ENCODE data around the gene GSTM2.
"Not testable (repeated sequence)": the region's sequence is repeated elsewhere in the genome, so short reads cannot be mapped to it uniquely, and the experiment has no call there.

The GSTM2 gene

DNA sequence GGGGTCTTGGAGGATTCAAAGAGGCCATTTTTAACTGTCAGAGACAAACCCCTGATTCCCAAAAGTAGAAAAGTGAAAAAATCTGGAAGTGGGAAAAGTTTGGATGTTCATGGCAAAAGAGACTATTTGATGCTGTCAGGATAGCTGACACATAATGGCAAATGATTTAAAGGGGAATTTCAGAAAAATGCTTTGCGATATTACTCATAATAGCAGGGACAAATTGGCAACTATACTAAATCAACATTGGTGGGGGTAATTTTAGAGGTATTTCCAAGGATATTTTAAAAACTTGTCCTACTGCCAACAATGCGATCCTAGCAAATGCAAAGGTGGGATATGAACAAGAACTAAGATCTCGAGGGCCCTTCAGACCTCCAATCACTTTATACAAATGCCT, 17.2 kb upstream of the GSTM2 start:
- no peak for DNase-seq

DNA sequence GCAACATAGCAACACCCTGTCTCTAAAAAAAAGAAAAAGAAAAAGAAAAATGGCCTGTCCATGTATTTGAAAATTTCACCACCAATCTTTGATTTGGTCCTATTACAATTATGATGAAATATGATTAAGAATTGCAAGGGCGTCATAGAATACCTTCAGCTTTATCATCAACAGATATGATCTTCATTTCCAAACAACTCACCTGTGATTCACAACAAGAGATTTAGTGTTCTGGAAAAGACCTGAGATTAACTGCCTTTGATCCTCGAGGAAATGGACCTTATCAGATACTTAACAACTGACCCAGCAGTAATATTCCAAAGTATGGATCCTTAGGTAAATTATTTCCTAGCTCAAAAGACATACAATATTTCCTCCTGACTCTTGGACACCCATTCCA, 15.5 kb upstream of the GSTM2 start:
- DNase-seq: no peak

- DNase-seq: no peak
Measured at GRCh38 chr1:109653306-109653705, 14.6 kb upstream of the GSTM2 start.

- DNase-seq: no peak
Measured at GRCh38 chr1:109654519-109654918, 13.3 kb upstream of the GSTM2 start.

- peak; percentile 81 for DNase-seq
Measured at GRCh38 chr1:109655615-109656519, 12.0 kb upstream of the GSTM2 start, which contains the start of gene GSTM4. GSTM4 (plus strand) TSS chr1:109656099; CDS start chr1:109656390, 291 bp downstream.

DNA sequence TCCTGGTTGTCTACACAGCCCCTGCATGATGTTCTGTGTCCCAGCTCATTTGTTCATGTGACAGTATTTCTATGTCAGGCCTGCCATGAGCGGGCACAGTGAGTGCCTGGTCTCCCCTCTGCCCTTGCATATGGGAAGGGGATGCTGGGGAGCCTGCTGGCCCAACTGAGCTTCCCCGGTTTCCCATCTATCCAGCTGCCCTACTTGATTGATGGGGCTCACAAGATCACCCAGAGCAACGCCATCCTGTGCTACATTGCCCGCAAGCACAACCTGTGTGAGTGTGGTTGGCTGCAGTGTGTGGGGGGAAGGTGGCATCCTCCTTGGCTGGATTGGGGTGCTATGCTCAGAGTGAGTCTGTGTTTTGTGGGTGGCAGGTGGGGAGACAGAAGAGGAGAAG, 10.5 kb upstream of the GSTM2 start:
- DNase-seq: no peak

DNA sequence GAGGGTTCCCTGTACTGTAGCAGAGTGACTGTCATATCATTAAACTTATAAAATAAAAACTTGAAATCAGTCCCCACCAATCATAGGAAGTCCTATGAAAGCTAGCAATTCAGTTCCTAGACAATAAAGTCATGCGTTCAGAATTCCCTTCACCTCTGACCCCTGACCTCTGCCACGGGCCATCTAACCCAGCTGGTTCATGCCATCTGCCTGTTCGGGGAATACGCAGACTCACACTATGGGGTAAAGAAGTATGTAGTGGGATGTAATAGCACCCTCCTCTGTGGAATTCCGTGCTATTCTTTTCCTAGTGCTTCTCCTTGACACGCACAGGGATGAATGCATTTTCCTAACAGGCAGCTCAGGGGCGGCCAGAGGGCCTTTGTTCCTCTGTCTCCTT, 9.9 kb upstream of the GSTM2 start:
- no peak for DNase-seq

DNA sequence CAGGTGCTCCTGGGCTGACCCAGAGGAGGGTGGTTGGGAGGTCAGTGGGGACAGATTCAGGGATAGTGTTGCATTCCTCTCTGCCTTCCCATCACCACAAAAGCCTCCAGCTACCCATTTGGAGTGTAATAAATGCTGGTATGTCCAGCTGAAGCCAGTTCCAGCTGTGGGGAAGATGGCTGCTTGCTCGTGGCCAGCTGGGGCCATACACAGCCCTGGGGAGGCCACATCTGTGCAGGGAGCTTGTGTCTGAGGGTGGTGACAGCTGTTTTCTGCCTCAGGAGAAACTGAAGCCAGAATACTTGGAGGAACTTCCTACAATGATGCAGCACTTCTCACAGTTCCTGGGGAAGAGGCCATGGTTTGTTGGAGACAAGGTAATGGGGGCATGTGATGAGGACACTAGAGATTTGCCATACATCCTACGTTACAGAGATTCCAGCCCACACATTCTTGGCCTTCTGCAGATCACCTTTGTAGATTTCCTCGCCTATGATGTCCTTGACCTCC, 9.3 kb upstream of the GSTM2 start:
- no peak for DNase-seq

- DNase-seq: no peak
Measured at GRCh38 chr1:109659145-109659544, 8.7 kb upstream of the GSTM2 start.

DNA sequence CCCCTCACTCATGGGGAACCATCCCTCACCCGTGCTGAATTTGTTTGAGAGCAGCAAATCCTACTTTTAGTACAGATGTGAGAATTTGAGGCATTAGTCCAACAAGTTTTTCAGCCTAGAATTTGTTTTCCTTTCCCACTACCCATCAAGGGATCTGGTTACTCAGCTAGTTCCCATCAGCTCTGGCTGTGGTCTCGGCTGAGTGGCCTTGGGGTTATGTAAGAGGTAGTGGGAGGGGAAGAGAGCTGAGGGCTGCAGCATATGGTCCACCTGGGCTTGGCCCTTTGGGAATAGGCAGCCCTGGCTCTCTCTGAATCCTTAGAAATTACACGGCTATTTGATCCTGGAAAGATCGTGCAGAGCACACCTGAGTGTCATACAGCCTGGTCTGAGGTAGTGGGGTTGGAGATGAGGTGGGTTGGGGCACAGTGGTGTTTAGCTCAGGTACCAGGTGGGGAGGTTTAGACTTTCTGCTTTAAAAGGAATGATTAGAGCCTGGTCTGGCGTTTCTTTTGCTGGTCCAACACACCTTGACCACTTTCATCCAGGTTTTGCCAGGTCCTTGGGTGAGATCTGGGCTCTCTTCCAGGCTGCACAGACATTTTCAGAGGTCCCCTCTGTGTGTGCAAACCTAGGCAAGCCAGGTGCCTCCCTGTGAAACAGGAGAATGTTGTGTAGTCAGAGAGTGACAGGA, 7.7 kb upstream of the GSTM2 start:
- DNase-seq: peak; percentile 76

DNA sequence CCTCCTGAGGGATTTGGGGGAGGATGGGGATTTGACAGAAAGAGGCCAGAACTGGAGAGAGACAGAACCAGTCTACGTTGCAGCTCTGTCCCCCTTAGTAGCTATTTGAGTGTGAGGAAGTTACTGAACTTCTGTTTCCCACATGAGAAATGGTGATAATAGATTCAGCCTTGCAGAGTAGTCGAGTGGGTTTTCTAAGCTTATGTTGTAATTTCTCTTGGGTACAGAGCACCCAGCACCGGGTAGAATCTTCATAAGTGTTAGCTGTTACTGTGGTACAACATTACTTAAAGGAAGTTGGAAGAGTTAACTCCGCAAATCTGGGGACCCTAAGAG, 7.2 kb upstream of the GSTM2 start:
- DNase-seq: not testable (repeated sequence)

DNA sequence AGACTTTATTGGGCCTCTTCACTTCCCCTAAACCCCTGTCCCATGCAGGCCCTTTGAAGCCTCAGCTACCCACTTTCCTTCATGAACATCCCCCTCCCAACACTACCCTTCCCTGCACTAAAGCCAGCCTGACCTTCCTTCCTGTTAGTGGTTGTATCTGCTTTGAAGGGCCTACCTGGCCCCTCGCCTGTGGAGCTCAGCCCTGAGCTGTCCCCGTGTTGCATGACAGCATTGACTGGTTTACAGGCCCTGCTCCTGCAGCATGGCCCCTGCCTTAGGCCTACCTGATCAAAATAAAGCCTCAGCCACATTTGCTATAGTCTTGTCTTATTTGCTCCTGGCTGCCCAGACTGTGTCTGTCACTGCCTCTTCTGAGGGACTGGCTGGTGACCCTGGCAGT, 6.5 kb upstream of the GSTM2 start:
- DNase-seq: no peak

- DNase-seq: no peak
Measured at GRCh38 chr1:109664671-109665070, 3.2 kb upstream of the GSTM2 start.

DNA sequence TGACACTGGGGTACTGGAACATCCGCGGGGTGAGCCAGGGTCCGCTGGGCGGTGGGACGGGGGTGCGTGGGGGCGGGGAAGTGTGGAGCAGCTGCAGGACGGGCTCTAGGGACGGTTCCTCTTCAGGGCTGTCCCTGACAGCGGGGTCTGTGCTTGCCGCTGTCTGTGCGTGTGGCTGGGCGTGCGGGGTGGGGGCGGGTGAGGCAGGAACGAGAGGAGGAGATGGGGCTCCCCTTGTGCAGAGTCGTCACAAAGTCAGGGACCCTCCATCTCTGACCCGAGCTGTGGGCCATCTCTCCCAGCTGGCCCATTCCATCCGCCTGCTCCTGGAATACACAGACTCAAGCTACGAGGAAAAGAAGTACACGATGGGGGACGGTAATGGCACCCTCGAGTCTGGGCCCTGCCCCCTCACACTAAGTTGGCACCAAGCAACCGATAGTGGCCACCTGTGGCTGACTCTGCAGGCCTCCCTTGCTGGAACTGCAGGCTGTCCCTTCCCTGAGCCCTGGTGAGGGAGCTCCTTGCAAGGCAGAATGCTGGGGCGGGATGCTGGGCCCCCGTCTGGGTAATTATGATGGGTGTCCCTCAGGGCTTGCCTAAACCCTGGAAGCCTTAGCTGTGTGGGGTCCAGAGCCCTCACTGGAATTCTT, 392 bp downstream of the GSTM2 start:
- no peak for DNase-seq

GRCh38 chr1:109669246-109669948, 1.5 kb downstream of the GSTM2 start:
- no peak for DNase-seq

GRCh38 chr1:109669949-109670302, 2.1 kb downstream of the GSTM2 start:
- not testable (repeated sequence) for DNase-seq

DNA sequence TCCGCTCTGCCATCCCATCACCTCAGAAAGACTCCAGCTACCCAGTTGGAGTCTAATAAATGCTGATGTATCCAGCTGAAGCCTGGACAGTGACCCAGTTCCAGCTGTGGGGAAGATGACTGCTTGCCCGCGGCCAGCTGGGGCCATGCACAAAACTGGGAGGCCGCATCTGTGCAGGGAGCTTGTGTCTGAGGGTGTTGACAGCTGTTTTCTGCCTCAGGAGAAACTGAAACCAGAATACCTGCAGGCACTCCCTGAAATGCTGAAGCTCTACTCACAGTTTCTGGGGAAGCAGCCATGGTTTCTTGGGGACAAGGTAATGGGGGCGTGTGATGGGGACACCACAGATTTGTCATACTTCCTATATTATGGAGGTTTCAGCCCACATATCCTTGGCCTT, 3.2 kb downstream of the GSTM2 start:
- DNase-seq: no peak

DNA sequence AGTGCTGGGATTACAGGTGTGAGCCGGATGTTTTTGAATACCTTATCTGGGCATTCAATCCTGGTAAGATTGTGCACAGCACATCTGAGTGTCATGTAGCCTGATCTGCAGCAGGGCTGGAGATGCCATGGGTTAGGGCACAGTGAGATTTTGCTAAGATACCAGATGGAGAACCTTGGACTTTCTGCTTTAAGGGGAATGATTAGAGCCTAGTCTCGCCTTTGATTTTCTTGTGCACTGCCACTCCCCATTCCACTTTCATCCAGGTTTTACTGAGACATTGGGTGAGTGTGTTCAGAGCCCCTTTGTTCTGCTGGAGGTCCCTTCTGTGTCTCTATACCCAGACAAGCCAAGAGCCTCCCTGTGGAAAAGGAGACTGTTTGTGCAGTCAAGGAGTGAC, 6.0 kb downstream of the GSTM2 start:
- DNase-seq: not testable (repeated sequence)

GRCh38 chr1:109676683-109677381, 9.0 kb downstream of the GSTM2 start:
- not testable (repeated sequence) for DNase-seq

GRCh38 chr1:109677459-109677858, 9.6 kb downstream of the GSTM2 start:
- no peak for DNase-seq

DNA sequence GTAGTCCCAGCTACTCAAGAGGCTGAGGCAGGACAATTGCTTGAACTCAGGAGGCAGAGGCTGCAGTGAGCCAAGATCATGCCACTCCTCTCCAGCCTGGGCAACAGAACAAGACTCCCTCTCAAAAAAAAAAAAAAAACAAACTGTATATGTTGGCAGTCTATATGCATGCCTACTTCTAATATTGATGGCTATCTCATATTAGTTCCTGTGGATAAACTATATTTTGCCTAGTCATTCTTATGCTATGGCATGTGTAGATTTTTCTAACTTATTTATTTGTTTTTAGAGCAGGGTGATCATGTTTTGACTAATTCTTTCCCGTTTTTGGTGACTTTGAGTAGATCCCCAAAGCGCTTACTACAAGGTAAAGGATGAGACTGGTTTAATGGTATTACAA, 10.8 kb downstream of the GSTM2 start:
- DNase-seq: not testable (repeated sequence)

- not testable (repeated sequence) for DNase-seq
Measured at GRCh38 chr1:109684777-109685176, 16.9 kb downstream of the GSTM2 start.

All from NCI-H82 (cell line).